ENCODE results near the gene DNAH14. TPM values are rescaled to one million over a fixed set of nuclear protein-coding genes. Genes with fewer than 3 reads are reported as not detected.

The DNAH14 gene
- total and polyA plus RNA-seq, 9 of the 15 experiments (the other 6 are each of a cell fraction or from before 2014, with no cell fraction given): 58.4 to 142 (median 98.4) TPM

GRCh38 chr1:225347123-225347683 lies 417.7 kb downstream of the DNAH14 start:
- ChIA-PET CTCF (ENCODE audit: low intra/inter-chr PET ratio) (no interaction called here), POLR2A (no interaction called here)
- no peaks in the 10 kb centered on the region for H3K79me2 ChIP-seq (ENCODE audit: control insufficient read depth, insufficient read depth, low read length)
- in situ Hi-C loops (cut with MboI) (no loop called here), intact Hi-C loops (cut with micrococcal nuclease) (no loop called here)
- H3K27me3 ChIP-seq (ENCODE audit: control insufficient read depth in 2 of 2, insufficient read depth in 2 of 2, low read length in 2 of 2): peaks cover 4% of the 10 kb centered on the region in 2 experiments; a peak in 2 of 5 replicates
- no TSS peak for BruUV-seq (replicated peaks)
- no peak overlapping the region for H3K4me3 ChIP-seq
- H3K4me1 ChIP-seq (replicated peaks in 1 of 2; ENCODE audit: control insufficient read depth in 2 of 2, insufficient read depth in 2 of 2, low read length in 2 of 2): no peaks in the 10 kb centered on the region
- ATAC-seq (no peak), DNase-seq (ENCODE audit: extremely low read depth in 1 of 4, low spot score in 3 of 4) (no peak), FAIRE-seq (no peak)
- no peak overlapping the region for H2AFZ ChIP-seq (ENCODE audit: low read depth, low read length)
- H3K9me1 ChIP-seq (ENCODE audit: control insufficient read depth, insufficient read depth, low read length): no peaks in the 10 kb centered on the region
- H3K36me3 ChIP-seq (ENCODE audit: control insufficient read depth, insufficient read depth, low read length): no peaks in the 10 kb centered on the region
- H3K4me2 ChIP-seq (ENCODE audit: insufficient read depth, low read length): no peak overlapping the region
- no peak overlapping the region for H3K9ac ChIP-seq (ENCODE audit: insufficient read depth in 1 of 2, low read depth in 2 of 2, low read length in 2 of 2)
- H4K20me1 ChIP-seq (replicated peaks; ENCODE audit: control insufficient read depth, insufficient read depth, low read length): no peaks in the 10 kb centered on the region
- H3K27ac ChIP-seq (ENCODE audit: extremely low read depth, low read depth, low read length): no peak overlapping the region
- H3K9me3 ChIP-seq (replicated peaks; ENCODE audit: control insufficient read depth, insufficient read depth, low read depth, low read length): no peaks in the 10 kb centered on the region
- WGBS (ENCODE audit: insufficient coverage, low coverage, missing lambda C conversion rate): 1% methylated on average over 3 of the region's 3 CpGs
- no peak for TF ChIP-seq BCOR (IDR thresholded peaks at IDR 0.05)
- no peak for TF ChIP-seq ARID3A (IDR thresholded peaks at IDR 0.05; ENCODE audit: borderline replicate concordance, low read depth, low read length)
- no peak for TF ChIP-seq BDP1 (IDR thresholded peaks at IDR 0.05; ENCODE audit: insufficient read depth, insufficient read length)
- TF ChIP-seq ZNF263 (CRISPR knock-in tag; IDR thresholded peaks at IDR 0.05; ENCODE audit: borderline replicate concordance): no peak
- TF ChIP-seq HINFP (tag; conservative IDR thresholded peaks at IDR 0.05; ENCODE audit: low read depth): no peak
- no peak for TF ChIP-seq CTBP1 (IDR thresholded peaks at IDR 0.05; ENCODE audit: borderline replicate concordance)
- no peak for TF ChIP-seq CBFA2T2 (conservative IDR thresholded peaks at IDR 0.05)
- TF ChIP-seq, protein P1, sequence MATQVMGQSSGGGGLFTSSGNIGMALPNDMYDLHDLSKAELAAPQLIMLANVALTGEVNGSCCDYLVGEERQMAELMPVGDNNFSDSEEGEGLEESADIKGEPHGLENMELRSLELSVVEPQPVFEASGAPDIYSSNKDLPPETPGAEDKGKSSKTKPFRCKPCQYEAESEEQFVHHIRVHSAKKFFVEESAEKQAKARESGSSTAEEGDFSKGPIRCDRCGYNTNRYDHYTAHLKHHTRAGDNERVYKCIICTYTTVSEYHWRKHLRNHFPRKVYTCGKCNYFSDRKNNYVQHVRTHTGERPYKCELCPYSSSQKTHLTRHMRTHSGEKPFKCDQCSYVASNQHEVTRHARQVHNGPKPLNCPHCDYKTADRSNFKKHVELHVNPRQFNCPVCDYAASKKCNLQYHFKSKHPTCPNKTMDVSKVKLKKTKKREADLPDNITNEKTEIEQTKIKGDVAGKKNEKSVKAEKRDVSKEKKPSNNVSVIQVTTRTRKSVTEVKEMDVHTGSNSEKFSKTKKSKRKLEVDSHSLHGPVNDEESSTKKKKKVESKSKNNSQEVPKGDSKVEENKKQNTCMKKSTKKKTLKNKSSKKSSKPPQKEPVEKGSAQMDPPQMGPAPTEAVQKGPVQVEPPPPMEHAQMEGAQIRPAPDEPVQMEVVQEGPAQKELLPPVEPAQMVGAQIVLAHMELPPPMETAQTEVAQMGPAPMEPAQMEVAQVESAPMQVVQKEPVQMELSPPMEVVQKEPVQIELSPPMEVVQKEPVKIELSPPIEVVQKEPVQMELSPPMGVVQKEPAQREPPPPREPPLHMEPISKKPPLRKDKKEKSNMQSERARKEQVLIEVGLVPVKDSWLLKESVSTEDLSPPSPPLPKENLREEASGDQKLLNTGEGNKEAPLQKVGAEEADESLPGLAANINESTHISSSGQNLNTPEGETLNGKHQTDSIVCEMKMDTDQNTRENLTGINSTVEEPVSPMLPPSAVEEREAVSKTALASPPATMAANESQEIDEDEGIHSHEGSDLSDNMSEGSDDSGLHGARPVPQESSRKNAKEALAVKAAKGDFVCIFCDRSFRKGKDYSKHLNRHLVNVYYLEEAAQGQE (IDR thresholded peaks at IDR 0.05; ENCODE audit: borderline replicate concordance): no peak
- TF ChIP-seq, protein P1 (CRISPR knock-in tag; IDR thresholded peaks at IDR 0.05; ENCODE audit: low read depth): no peak
- TF ChIP-seq GTF2A2 (tag; IDR thresholded peaks at IDR 0.05): no peak
- no peak for TF ChIP-seq SOX6 (IDR thresholded peaks at IDR 0.05)
- TF ChIP-seq MAX (CRISPR knock-in tag; IDR thresholded peaks at IDR 0.05): no peak

Data from K562 (cell line).